GM19438 (cell line): ENCODE measurements around the gene CYP20A1.
"Not testable (repeated sequence)": the region's sequence is repeated elsewhere in the genome, so short reads cannot be mapped to it uniquely, and the experiment has no call there.

Source experiments
- ATAC-seq: cut with Tn5 transposase; IDR thresholded peaks from one replicate; pipeline ENCODE4 v1.9.1; 2021; ENCODE audit warnings: low read depth; ENCODE audit not compliant: unreplicated experiment

The CYP20A1 gene

GRCh38 chr2:203279288-203279687, 40.5 kb downstream of the CYP20A1 start:
- ATAC-seq = no peak

- no peak for ATAC-seq
These were observed 41.7 kb downstream of the CYP20A1 start for GRCh38 chr2:203280428-203281064.

- no peak for ATAC-seq
These were observed 43.3 kb downstream of the CYP20A1 start for GRCh38 chr2:203282101-203282500.

- no peak for ATAC-seq
These were observed 47.7 kb downstream of the CYP20A1 start for GRCh38 chr2:203286532-203286931.

- ATAC-seq = no peak
These were observed 62.8 kb downstream of the CYP20A1 start for GRCh38 chr2:203301667-203302066.

GRCh38 chr2:203302586-203302985, 63.8 kb downstream of the CYP20A1 start:
- not testable (repeated sequence) for ATAC-seq

- ATAC-seq = no peak
These were observed 72.0 kb downstream of the CYP20A1 start for GRCh38 chr2:203310688-203311436.

- no peak for ATAC-seq
These were observed 87.5 kb downstream of the CYP20A1 start for GRCh38 chr2:203326356-203326755.

GRCh38 chr2:203327582-203327900, 88.7 kb downstream of the CYP20A1 start:
- peak; percentile 9 for ATAC-seq

- ATAC-seq = peak; percentile 71
These were observed 89.3 kb downstream of the CYP20A1 start, which contains the start of gene ABI2 for GRCh38 chr2:203327901-203328759. TSS of gene ABI2 (plus strand) at chr2:203328394. CDS start at chr2:203328515, 121 bp downstream.

GRCh38 chr2:203328760-203329540, 90.1 kb downstream of the CYP20A1 start:
- peak; percentile 60 for ATAC-seq

GRCh38 chr2:203330434-203330833, 91.6 kb downstream of the CYP20A1 start:
- ATAC-seq = no peak

GRCh38 chr2:203338322-203338721, 99.5 kb downstream of the CYP20A1 start:
- ATAC-seq = no peak

GRCh38 chr2:203340791-203341487, 102.1 kb downstream of the CYP20A1 start:
- ATAC-seq = no peak

GRCh38 chr2:203341741-203342310, 103.0 kb downstream of the CYP20A1 start:
- no peak for ATAC-seq

- not testable (repeated sequence) for ATAC-seq
These were observed 103.6 kb downstream of the CYP20A1 start for GRCh38 chr2:203342374-203342773.

- no peak for ATAC-seq
These were observed 105.8 kb downstream of the CYP20A1 start for GRCh38 chr2:203344667-203345066.

- no peak for ATAC-seq
These were observed 107.8 kb downstream of the CYP20A1 start for GRCh38 chr2:203346612-203347011.

GRCh38 chr2:203347375-203347774, 108.6 kb downstream of the CYP20A1 start:
- no peak for ATAC-seq
